NCI-H748 (cell line): ENCODE results near the gene VMP1.
A peak's percentile ranks its signal among the peaks of the same experiment; 100 is the strongest.

ENCODE experiments used
- DNase-seq: peaks from one replicate; lab custom pipeline; 2025; ENCODE audit not compliant: unreplicated experiment; lab: John Stamatoyannopoulos, UW

Gene VMP1

GRCh38 chr17:59707971-59708430, 547 bp downstream of the VMP1 start:
- DNase-seq = peak; percentile 53

GRCh38 chr17:59711936-59712335, 4.5 kb downstream of the VMP1 start:
- DNase-seq = no peak

- no peak for DNase-seq
These were observed 5.4 kb downstream of the VMP1 start for GRCh38 chr17:59712862-59713261.

- no peak for DNase-seq
These were observed 6.8 kb downstream of the VMP1 start for GRCh38 chr17:59714255-59714654.

GRCh38 chr17:59716427-59716826, 9.0 kb downstream of the VMP1 start:
- no peak for DNase-seq

DNA sequence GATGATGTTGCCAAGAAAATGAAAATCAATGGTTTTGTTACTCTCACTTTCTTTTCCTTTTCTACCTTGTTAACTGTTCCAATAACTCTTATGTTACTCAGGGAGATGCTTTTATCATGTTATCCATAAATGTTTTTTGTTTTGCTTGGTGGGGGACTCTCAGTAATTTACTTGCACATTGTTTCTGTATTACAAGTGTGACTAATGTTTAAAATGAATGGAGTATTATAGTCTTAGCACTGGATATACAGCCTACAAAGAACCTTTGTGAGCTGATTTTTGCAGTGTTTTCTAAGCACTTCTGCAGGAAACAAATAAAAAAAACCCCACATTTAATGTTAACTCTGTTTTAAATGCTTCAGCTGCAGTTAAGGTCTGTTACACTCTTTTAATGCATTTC, 12.1 kb downstream of the VMP1 start:
- no peak for DNase-seq

DNA sequence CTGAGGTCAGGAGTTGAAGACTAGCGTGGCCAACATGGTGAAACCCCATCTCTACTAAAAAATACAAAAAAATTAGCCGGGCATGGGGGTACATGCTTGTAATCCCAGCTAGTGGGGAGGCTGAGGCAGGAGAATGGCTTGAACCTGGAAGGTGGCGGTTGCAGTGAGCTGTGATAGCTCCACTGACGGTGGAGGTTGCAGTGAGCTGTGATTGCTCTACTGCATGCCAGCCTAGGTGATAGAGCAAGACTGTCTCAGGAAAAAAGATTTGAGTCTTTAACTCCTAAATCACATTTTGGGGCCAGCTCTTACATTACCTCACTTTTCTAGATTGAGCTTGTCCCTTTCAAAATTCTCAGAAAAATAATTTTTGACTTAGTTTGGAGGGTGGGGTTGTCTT, 15.2 kb downstream of the VMP1 start:
- no peak for DNase-seq

- DNase-seq = no peak
These were observed 15.6 kb downstream of the VMP1 start for GRCh38 chr17:59723041-59723440.

- no peak for DNase-seq
These were observed 16.2 kb downstream of the VMP1 start for GRCh38 chr17:59723607-59724006.

- no peak for DNase-seq
These were observed 18.2 kb downstream of the VMP1 start for GRCh38 chr17:59725691-59726090.

DNA sequence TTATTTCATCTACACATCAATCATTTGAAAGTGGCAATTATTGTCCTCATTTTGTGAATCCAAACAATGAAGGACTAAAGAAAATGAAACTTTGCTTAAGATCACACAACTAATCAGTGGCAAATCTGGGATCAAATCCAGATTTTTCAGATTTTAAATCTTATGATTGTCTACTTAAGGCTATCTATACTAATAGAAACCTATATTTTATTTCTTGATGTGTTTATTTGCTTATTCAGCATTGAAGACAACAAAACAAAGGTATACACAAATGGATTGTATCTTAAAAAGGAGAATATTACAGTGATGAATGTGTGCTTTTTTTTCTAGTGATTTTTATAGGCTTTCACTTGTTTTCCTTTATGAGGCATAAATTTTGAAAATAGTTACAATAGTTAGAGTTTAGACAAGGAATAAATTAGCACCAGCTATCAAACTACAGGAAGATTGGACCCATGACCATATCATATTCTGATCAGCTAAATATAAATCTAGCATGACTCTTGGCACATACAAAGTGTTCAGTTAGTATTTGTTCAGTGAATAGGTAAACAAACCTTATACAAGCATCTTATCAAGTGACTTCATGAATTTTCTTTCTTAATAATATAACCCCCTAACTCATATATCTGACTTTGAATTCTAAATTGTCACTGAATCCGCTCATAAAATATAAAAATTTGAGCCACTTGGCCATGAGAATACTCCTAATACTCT, 20.5 kb downstream of the VMP1 start:
- no peak for DNase-seq

DNA sequence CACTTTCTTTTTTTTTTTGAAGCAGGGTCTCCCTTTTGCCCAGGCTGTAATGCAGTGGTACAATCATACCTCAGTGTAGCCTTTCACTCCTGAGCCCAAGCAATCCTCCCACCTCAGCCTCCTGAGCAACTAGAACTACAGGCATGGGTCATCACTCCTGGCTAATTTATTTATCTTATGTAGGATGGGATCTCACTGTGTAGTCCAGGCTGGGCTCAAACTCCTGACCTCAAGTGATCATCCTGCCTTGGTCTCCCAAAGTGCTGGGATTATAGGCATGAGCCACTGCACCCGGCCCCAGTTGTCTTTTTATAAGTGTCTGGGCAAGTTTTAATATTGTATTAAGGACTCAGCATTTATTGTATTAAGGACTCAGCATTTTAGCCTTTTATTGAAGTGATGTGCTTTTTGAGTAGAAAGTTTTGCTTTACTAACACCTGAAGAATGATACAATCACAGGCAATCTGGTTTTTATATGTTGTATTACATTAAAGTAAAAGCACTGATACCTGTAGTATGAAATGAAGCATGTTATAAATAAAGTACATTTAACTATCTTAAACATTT, 22.9 kb downstream of the VMP1 start:
- DNase-seq = no peak

- no peak for DNase-seq
These were observed 26.2 kb downstream of the VMP1 start for GRCh38 chr17:59733697-59734096.

DNA sequence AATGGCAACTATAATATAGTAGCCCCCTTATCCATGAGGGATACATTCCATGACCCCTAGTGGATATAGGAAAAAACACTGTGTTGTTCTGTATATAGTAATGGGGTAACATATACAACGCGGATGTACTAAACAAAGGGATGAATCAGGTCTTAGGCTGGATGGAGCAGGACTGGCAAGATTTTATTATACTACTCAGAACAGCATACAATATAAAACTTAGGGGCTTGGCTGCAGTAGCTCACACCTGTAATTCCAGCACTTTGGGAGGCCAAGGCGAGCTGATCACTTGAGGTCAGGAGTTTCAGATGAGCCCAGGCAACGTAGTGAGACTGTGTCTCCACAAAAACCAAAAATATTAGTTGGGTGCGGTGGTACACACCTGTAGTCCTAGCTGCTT, 26.8 kb downstream of the VMP1 start:
- no peak for DNase-seq

- no peak for DNase-seq
These were observed 29.9 kb downstream of the VMP1 start for GRCh38 chr17:59737324-59737723.

DNA sequence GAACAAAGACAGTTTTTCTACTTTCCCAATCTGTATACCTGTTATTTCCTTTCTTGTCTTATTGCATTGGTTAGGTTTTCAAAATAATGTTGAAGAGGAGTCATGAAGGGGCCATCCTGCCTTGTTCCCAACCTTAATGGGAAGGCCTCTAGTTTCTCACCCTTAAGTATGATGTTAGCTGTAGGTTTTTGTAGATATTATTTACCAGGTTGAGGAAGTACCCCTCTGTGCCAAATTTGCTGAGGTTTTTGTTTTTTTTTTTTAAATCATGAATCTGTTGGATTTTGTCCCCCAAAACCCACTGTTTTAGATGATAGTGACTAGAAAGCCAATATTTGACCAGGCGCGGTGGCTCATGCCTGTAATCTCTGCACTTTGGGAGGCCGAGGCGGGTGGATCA, 36.4 kb downstream of the VMP1 start:
- no peak for DNase-seq

DNA sequence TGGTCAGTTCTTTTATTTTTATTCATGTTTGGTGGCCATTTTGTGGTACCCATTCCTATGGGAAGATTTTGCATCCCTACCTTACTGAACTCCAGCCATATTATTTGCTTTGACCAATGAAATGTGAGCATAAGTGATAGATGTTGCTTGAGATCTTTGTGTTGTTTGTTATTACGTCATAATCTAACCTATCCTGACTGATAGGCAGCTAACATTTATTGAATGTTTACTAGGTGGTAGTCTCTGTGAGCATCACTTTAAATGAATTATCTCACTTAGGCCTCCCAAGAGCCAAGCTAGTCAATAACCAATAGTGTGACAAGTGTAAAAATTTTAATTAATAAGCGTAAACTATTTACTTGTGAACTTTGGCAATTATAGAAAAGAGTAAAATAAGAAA, 37.6 kb downstream of the VMP1 start:
- DNase-seq = no peak

DNA sequence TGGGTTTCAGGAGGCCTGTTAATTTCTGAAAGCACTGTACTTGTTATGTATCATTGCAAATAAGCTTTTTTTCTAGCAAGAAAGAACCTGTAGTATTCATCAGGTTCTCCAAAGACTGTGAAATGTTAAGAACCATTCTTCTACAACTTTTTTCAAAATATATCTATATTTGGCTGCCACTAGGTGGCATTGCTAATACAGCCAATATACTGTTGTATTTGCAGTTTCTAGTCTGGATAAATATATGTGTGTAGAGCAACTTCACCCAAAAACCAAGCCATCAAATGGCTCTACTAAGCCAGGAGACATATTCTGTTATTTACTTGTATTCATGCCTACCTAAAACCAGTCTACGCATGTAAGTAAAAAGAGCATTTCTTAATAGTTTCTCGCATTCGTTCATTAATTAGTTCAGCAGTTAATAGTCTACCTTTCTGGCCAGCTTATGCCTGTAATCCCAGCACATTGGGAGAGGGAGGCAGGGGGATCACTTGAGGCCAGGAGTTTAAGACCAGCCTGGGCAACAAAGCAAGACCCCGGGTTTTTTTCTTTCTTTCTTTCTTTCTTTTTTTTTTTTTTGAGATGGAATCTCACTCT, 39.5 kb downstream of the VMP1 start:
- DNase-seq = peak; percentile 45

DNA sequence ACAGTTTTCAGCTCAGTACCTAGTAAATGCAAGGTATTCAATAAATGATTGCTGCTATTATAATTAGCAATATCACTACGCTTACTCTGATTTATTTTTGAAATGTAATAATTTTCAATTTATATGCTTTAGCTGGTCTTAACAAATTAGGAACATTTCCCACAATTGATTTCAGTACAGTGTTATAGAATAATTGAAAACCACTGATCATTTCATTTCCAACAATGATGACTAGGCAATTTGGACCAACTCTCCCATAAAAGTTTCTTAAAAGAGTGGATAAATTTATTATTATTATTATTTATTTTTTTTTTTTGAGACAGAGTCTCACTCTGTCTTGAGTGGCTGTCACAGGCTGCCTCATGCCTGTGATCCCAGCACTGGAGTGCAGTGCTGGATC, 41.1 kb downstream of the VMP1 start:
- no peak for DNase-seq

DNA sequence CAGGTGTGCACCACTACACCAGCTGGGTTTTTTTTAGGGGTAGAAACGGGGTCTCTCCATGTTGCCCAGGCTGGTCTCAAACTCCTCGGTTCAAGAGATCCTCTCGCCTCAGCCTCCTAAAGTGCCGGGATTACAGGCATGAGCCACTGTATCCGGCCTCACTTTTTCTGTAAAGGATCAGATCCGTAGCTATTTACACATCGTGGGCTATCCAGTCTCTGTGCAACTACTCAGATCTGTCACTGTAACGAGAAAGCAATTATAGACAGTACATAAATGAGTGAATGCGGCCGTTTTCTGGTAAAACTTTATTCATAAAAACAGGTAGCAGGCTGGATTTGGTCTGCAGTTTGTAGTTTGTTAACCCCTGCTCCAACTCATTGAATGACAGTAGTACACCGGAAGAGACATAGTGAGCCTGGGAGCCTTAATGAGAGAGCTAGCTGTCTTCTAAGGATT, 44.5 kb downstream of the VMP1 start:
- no peak for DNase-seq

DNA sequence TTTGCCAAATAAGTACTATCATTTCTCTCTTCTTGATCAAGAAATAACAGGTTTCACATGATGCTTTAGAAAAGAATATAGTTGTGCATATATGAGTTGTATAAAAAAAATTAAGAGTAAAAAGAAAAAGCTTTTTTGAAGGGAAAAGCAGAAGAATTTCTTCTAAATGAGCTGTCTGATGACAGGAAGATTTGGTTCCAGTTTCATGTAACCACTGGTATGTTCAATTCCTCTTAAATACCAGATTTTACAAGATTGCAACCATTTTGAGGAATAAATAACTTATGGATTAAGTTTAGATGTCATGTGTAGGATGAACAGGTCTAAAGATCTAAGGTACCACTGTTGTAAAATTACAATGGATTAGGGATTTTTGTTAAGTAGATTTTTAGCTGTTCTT, 45.0 kb downstream of the VMP1 start:
- DNase-seq = no peak

DNA sequence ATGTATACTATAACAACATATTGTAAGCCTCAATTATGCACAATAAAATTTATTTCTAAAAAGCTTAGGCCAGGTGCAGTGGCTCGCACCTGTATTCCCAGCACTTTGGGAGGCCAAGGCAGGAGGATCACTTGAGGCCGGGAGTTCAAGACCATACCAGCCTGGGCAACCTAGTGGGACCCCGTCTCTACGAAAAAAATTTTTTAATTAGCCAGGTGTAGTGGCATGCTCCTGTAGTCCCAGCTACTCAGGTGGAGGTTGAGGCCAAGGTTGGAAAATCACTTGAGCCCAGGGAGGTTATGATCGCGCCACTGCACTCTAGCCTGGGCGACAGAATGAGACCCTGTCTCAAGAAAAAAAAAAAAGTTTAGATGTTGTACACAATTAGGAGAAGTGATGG, 45.5 kb downstream of the VMP1 start:
- DNase-seq = no peak
